Sigmoid colon (tissue), 4 donors: Measurements from ENCODE around the gene TMEM209.

ENCODE experiments used
- POLR2A ChIP-seq, 2 donors: fragments of 450-650 bp; IDR thresholded peaks; one replicate each; pipeline ENCODE4 v1.6.1; 2016; ENCODE audit warnings: antibody characterized with exemption in 2 of 2, mild to moderate bottlenecking in 2 of 2, moderate library complexity in 2 of 2
- POLR2AphosphoS5 ChIP-seq, 4 donors: sonication (generic); formaldehyde crosslinking; IDR thresholded peaks; one replicate each; pipeline ENCODE4 v1.6.1; 2017; ENCODE audit warnings: antibody characterized with exemption in 4 of 4
- TF ChIP-seq, protein P1 (sequence below), 4 experiments: fragments of 450-650 bp in 3 of 4; fragments of 200-600 bp in 1 of 4; IDR thresholded peaks; one replicate each; pipeline ENCODE4 v1.5.1; 2016 to 2019; ENCODE audit warnings: antibody characterized with exemption in 4 of 4, mild to moderate bottlenecking in 3 of 4, moderate library complexity in 2 of 4

DNA sequence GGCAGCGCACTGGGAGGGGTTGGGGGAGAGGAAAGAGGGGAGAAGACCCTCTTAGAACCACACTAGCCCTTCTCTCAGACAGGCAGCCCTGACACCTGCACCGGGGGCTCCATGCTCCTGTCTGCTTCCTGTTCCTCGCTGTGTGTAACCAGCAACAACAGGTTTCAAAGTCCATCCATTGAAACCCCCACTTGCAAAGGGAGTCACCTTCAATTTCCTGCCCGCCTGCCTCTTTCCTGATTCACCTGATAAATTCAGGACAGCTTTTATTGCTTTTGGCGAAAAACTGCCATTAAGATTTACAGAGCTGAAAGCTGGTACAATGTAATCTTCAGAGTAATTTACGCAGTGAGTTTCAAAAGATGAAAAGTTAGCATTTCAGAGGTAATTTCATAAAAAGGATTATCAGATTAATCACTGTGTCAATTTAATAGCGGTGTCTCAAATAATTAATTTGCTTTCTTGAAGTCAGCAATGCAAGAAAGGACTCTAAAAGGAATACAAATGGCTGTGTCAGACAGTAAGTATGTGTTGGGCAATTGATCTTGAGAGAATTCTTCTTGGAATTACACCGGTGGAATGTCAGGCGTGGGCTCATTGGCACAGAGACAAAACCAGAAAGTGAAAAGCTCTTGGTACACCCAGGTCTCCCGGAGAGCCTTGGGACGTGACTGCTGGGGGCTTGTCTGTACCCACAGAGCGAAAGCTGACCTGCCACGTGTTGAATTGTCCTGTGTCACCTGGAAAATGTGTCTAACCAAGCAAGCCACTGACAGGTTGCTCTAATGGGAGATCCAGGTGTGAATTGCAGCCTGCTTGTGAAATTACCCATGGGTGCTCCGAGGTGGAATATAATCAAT lies 60.7 kb downstream of the TMEM209 start:
- TF ChIP-seq POLR2A (IDR thresholded peaks at IDR 0.05) (no peak), POLR2AphosphoS5 (IDR thresholded peaks at IDR 0.05) (no peak)
- TF ChIP-seq, protein P1, sequence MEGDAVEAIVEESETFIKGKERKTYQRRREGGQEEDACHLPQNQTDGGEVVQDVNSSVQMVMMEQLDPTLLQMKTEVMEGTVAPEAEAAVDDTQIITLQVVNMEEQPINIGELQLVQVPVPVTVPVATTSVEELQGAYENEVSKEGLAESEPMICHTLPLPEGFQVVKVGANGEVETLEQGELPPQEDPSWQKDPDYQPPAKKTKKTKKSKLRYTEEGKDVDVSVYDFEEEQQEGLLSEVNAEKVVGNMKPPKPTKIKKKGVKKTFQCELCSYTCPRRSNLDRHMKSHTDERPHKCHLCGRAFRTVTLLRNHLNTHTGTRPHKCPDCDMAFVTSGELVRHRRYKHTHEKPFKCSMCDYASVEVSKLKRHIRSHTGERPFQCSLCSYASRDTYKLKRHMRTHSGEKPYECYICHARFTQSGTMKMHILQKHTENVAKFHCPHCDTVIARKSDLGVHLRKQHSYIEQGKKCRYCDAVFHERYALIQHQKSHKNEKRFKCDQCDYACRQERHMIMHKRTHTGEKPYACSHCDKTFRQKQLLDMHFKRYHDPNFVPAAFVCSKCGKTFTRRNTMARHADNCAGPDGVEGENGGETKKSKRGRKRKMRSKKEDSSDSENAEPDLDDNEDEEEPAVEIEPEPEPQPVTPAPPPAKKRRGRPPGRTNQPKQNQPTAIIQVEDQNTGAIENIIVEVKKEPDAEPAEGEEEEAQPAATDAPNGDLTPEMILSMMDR (IDR thresholded peaks at IDR 0.05), result no peak
